ENCODE measurements around the gene RNF213.

- TF ChIP-seq CTCF (conservative IDR thresholded peaks at IDR 0.05 in 1 of 2, IDR thresholded peaks at IDR 0.05 in 1 of 2; ENCODE audit: low read depth in 1 of 2, low read length in 2 of 2) (no peak), EZH2 (IDR thresholded peaks at IDR 0.05; ENCODE audit: low read length, missing control alignments) (no peak)
Measured at GRCh38 chr17:80259457-80260068, 1.1 kb upstream of the RNF213 start.

Measured in fibroblast of lung (primary cell).